ENCODE data around the gene CROCC2. TPM values are rescaled to one million over a fixed set of nuclear protein-coding genes. Genes with fewer than 3 reads are reported as not detected.
A peak's percentile ranks its signal among the peaks of the same experiment; 100 is the strongest.

CROCC2 gene
- total RNA-seq, 1 experiment from 2014 or later = not detected

GRCh38 chr2:240905176-240905781 lies 857 bp upstream of the CROCC2 start:
- DNase-seq (ENCODE audit: low spot score) = no peak

DNA sequence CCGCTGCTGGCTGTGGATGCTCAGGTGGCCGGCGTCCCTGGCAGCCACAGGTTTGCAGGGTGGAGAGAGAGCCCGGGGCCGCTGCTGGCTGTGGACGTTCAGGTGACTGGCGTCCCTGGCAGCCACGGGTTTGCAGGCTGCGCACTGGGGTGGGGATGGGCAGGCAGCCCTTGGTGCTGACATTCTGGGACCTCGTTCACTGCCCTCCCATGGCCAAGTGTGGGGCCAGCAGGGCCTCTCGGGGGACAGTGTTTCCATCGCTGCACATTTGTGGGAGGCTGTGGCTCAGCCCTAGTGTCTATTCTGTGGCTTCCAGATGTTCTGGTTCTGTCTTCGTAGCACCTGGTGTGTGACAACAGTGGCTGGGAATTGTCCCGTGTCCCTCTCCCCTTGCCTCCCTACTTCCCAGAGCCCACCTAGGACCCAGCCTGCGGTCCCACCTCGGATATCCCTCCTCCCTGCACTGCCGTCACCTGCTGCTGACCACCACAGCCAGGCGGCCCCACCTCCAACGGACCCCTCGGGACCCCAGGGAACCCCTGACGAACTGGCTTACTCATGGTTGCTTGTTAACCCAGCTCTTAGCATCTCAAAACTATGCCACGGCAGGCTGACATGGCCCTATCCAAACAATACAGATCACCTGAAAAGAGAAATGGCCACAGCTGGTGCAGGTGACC lies 915 bp downstream of the CROCC2 start:
- no peak for DNase-seq (ENCODE audit: low spot score)

DNA sequence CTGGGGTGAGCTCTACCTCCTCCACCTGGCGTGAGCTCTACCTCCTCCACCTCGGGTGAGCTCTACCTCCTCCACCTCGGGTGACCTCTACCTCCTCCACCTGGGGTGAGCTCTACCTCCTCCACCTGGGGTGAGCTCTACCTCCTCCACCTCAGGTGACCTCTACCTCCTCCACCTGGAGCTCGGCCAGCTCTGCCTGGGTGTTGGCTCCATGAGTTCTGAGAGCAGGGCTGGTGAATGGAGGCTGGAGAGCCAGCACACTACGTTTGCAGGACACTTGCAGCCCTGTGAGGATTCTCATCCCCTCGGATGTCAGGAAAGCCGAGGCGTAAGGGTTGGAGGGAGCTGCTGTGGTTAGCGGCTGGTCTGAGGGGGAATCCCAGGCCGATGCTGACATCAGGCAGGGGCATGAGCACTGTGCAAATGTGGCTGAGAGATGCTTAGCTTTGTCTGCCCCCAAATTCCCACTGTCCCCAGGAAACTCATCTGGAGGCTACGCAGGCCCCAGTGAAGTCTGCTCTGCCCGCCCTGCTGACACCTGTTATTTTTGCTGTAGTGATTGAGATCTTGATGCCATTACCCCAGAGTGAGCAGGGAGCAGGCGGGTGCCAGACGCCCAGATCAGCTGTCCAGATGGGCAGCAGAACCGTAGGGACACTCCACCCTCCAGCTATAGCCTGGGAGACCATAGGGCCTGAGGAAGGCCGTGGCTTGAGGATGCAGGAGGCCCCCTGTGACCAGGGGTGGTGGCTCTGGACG lies 3.3 kb downstream of the CROCC2 start:
- DNase-seq (ENCODE audit: low spot score) = no peak

DNA sequence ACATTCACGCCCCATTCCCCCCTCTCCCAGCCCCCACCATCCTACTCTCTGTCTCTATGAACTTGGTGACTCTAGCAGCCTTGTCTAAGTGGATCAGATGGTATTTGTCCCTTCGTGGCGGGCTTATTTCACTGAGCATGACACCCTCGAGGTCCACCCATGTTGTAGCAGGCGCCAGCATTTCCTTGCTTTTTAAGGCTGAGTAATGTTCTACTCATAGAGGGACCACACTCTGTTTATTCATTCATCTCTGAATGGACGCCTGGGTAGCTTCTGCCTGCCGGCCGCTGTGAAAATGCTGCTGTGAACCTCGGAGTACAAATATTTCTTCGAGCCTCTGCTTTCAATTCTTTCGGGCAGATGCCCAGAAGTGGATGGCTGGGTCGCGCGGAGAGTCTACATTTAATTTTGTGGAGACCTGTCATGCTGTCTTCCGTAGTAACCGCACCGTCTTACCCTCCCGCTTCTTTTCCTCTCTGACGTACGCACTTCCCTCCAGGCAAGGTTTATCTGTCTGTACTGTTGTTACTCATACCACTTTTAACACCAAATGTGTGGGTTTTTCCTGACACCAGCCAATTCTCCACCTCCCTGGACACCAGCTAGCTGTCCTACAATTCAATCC lies 5.6 kb downstream of the CROCC2 start:
- DNase-seq (ENCODE audit: low spot score) = peak; percentile 58

- DNase-seq (ENCODE audit: low spot score) = no peak
Measured at GRCh38 chr2:240912878-240913809, 7.0 kb downstream of the CROCC2 start.

GRCh38 chr2:240913810-240914644 lies 7.9 kb downstream of the CROCC2 start:
- peak; percentile 36 for DNase-seq (ENCODE audit: low spot score)

GRCh38 chr2:240914645-240915525 lies 8.7 kb downstream of the CROCC2 start:
- no peak for DNase-seq (ENCODE audit: low spot score)

- no peak for DNase-seq (ENCODE audit: low spot score)
Measured at GRCh38 chr2:240915526-240916341, 9.6 kb downstream of the CROCC2 start.

GRCh38 chr2:240916571-240917008 lies 10.5 kb downstream of the CROCC2 start:
- peak; percentile 88 for DNase-seq (ENCODE audit: low spot score)

DNA sequence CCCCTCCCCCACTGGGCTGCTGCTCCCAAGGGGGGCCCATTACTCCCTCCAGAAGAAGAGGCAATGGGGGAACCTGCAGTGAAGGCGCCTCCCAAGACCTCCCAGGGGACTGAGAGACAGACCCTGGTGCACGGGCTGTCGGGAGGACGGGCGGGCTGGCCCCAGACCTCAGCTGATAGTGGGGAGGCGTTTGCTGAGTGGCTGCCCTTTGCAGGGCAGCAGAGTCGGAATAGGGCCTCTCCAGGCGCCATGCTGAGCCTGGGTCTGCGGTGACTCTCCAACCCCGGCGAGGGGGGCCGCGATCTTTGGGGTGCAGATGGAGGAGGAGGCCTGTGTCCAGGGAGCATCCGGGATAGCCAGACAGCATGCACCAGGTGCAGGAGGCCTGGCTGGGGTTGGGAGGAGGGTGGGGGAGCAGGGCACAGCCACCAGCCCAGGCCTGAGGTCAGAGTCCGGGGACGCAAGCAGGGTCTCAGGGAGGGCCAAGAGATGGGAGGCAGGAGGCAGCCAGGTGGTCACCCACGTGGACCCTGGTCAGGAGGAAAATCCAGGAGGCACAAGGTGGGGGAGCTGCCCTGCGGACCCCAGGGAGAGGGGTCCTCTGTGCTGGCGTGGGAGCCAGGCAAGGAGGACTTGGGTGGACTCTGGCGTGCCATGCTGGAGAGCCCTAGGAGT lies 11.0 kb downstream of the CROCC2 start:
- DNase-seq (ENCODE audit: low spot score) = no peak

GRCh38 chr2:240917684-240918257 lies 11.6 kb downstream of the CROCC2 start:
- DNase-seq (ENCODE audit: low spot score) = no peak

DNA sequence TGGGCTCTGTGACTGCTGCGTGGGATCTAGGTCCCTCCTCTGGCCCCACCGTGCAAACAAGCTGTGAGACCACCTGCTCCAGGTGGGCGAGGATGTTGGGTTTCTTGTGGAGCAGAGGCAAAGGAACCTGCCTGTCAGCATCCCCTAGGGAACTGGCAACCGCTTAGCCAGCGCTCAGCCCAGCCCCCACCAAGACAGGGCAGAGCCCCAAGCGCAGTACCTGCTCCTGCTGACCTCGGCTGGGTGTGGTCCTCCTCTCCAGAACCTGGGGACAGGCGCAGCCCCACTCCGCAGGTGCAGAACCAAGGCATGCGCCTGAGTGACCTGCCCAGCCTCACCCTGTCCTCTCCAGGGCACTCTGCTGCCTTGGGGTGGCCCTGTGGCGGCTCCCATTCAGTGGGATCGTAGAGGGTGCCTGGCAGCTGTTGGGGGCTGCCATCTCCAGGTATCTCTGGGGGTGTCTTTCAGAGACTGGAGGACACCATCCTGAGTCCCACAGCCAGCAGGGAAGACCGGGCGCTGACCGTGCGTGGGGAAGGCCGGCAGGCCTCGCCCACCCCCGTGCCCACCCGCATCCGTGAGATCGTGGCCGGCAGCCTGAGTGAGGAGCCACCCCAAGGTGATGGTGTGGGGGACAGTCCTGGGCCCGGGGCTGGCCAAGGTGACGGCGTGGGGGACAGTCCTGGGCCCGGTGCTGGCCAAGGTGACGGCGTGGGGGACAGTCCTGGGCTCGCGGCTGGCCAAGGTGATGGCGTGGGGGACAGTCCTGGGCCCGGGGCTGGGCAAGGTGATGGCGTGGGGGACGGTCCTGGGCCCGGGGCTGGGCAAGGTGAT lies 12.3 kb downstream of the CROCC2 start:
- no peak for DNase-seq (ENCODE audit: low spot score)

DNA sequence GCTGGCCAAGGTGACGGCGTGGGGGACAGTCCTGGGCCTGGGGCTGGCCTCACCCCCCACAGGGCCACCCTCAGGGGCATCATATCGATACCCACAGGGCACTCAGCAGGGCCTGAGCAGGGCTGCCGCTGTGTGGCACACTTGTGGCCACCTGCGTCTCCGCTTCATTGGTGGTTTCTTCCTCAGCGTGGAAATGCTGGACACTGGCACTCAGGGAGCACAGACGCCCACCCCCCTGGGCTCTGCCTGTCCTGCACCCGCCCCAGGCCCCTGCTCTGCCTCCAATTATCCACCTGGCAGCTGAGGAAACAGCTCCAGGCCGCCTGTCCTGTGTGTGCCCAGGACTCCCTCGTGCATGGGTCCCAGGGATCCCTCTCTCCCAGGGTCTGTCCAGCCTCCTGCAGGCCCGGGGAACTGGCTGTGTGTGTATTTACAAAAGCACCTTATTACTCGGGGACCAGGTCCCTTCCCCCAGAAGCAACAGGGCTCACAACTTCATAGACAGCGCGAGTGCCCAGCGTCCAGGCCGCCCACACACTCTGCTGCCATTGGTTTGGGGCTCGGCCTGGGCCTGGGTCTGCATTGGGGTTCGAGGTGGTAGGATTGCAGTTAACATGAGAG lies 13.1 kb downstream of the CROCC2 start:
- DNase-seq (ENCODE audit: low spot score) = no peak

- no peak for DNase-seq (ENCODE audit: low spot score)
Measured at GRCh38 chr2:240919786-240920782, 13.9 kb downstream of the CROCC2 start.

DNA sequence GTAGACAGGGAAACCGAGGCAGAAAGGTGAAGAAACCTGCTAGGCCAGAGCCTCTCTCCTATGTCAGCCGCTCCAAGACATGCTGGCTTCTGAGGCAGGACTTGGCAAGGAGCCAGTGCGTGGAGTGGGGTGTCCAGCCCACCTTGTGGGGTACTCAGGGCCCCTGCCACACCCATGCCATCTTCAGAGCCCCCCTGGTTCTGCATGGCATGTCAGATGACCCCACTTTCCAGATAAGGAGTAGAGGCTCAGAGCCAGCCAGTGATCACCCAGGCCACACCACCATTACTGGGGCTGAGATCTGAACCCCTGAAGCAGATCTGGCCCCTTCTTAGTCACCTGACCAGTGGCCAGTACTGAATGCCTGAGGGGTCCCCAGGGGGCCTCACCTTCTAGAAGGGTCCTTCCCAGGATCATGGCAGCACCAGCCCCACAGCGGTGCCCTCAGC lies 14.7 kb downstream of the CROCC2 start:
- DNase-seq (ENCODE audit: low spot score) = no peak

Measured in H4 (cell line).